Measurements from ENCODE around the gene HELZ. TPM values are rescaled to one million over a fixed set of nuclear protein-coding genes. Genes with fewer than 3 reads are reported as not detected.

Gene HELZ
- total and polyA plus RNA-seq, 2 experiments from 2014 or later, result 23.9 to 25.4 TPM

- no peak overlapping the region for H3K9ac ChIP-seq
- TF ChIP-seq EZH2phosphoT487 (IDR thresholded peaks at IDR 0.05; ENCODE audit: insufficient read depth, low read depth) (no peak), EZH2 (IDR thresholded peaks at IDR 0.05; ENCODE audit: insufficient read depth, poor library complexity, severe bottlenecking) (no peak)
- no peak overlapping the region for H3K4me2 ChIP-seq (ENCODE audit: unreplicated experiment)
- 77 to 80% methylated on average over 5 of the region's 5 CpGs for WGBS, 2 experiments (ENCODE audit: low coverage in 1 of 2, low lambda C conversion rate in 2 of 2, missing lambda C conversion rate in 2 of 2)
- no peaks in the 10 kb centered on the region for H3K9me3 ChIP-seq (ENCODE audit: low read depth)
- no peak overlapping the region for H2AFZ ChIP-seq
- H3K79me2 ChIP-seq (ENCODE audit: insufficient read depth), result no peaks in the 10 kb centered on the region
- H3K9me2 ChIP-seq (ENCODE audit: insufficient read depth), result no peaks in the 10 kb centered on the region
- DNase-seq, result no peak
- no peaks in the 10 kb centered on the region for H3K4me1 ChIP-seq (ENCODE audit: insufficient read depth)
- no peaks in the 10 kb centered on the region for H4K20me1 ChIP-seq (ENCODE audit: insufficient read depth)
- no peaks in the 10 kb centered on the region for H3K36me3 ChIP-seq (ENCODE audit: low read depth)
- in situ Hi-C loops (cut with MboI), result no loop called here
- no peak overlapping the region for H3K4me3 ChIP-seq
- peaks cover 3% of the 10 kb centered on the region; the same call in 1 of the 2 replicates for H3K27me3 ChIP-seq (replicated peaks; ENCODE audit: insufficient read depth)
- no peak overlapping the region for H3K27ac ChIP-seq
- no peaks in the 10 kb centered on the region for H3F3A ChIP-seq (ENCODE audit: insufficient read depth)
Observed at GRCh38 chr17:67054608-67055007, 190.4 kb downstream of the HELZ start.

- Histone ChIP-seq H3K9me3 (ENCODE audit: low read depth) (no peaks in the 10 kb centered on the region), H2AFZ (no peak overlapping the region), H4K20me1 (ENCODE audit: insufficient read depth) (no peaks in the 10 kb centered on the region), H3K4me1 (ENCODE audit: insufficient read depth) (no peaks in the 10 kb centered on the region), H3K27ac (no peak overlapping the region), H3K9ac (no peak overlapping the region), H3K4me3 (no peak overlapping the region), H3K9me2 (ENCODE audit: insufficient read depth) (no peaks in the 10 kb centered on the region), H3K27me3 (replicated peaks; ENCODE audit: insufficient read depth) (peaks cover 3% of the 10 kb centered on the region; the same call in 1 of the 2 replicates), H3F3A (ENCODE audit: insufficient read depth) (no peaks in the 10 kb centered on the region), H3K4me2 (ENCODE audit: unreplicated experiment) (no peak overlapping the region), H3K36me3 (ENCODE audit: low read depth) (no peaks in the 10 kb centered on the region), H3K79me2 (ENCODE audit: insufficient read depth) (no peaks in the 10 kb centered on the region)
- WGBS, 2 experiments (ENCODE audit: low coverage in 1 of 2, low lambda C conversion rate in 2 of 2, missing lambda C conversion rate in 2 of 2), result 61 to 62% methylated on average over 19 of the region's 19 CpGs
- DNase-seq, result no peak
- in situ Hi-C loops (cut with MboI), result no loop called here
- TF ChIP-seq EZH2phosphoT487 (IDR thresholded peaks at IDR 0.05; ENCODE audit: insufficient read depth, low read depth), result no peak
- TF ChIP-seq EZH2 (IDR thresholded peaks at IDR 0.05; ENCODE audit: insufficient read depth, poor library complexity, severe bottlenecking), result no peak
Observed at GRCh38 chr17:67054011-67054591, 190.9 kb downstream of the HELZ start.

GRCh38 chr17:67053438-67054000 is 191.5 kb downstream of the HELZ start:
- H2AFZ ChIP-seq, result no peak overlapping the region
- no peaks in the 10 kb centered on the region for H3K9me2 ChIP-seq (ENCODE audit: insufficient read depth)
- no peak for DNase-seq
- H3K4me3 ChIP-seq, result no peak overlapping the region
- H3K9ac ChIP-seq, result no peak overlapping the region
- H3K36me3 ChIP-seq (ENCODE audit: low read depth), result no peaks in the 10 kb centered on the region
- H3K4me1 ChIP-seq (ENCODE audit: insufficient read depth), result no peaks in the 10 kb centered on the region
- TF ChIP-seq EZH2 (IDR thresholded peaks at IDR 0.05; ENCODE audit: insufficient read depth, poor library complexity, severe bottlenecking) (no peak), EZH2phosphoT487 (IDR thresholded peaks at IDR 0.05; ENCODE audit: insufficient read depth, low read depth) (no peak)
- no peaks in the 10 kb centered on the region for H4K20me1 ChIP-seq (ENCODE audit: insufficient read depth)
- H3K79me2 ChIP-seq (ENCODE audit: insufficient read depth), result no peaks in the 10 kb centered on the region
- peaks cover 2% of the 10 kb centered on the region for H3K9me3 ChIP-seq (ENCODE audit: low read depth)
- 55 to 65% methylated on average over 8 to 9 of the region's 9 CpGs for WGBS, 2 experiments (ENCODE audit: low coverage in 1 of 2, low lambda C conversion rate in 2 of 2, missing lambda C conversion rate in 2 of 2)
- peaks cover 3% of the 10 kb centered on the region; the same call in 1 of the 2 replicates for H3K27me3 ChIP-seq (replicated peaks; ENCODE audit: insufficient read depth)
- H3K27ac ChIP-seq, result no peak overlapping the region
- no peaks in the 10 kb centered on the region for H3F3A ChIP-seq (ENCODE audit: insufficient read depth)
- in situ Hi-C loops (cut with MboI), result no loop called here
- H3K4me2 ChIP-seq (ENCODE audit: unreplicated experiment), result no peak overlapping the region

- Histone ChIP-seq H3K4me2 (ENCODE audit: unreplicated experiment) (no peak overlapping the region), H3K27me3 (replicated peaks; ENCODE audit: insufficient read depth) (peaks cover 3% of the 10 kb centered on the region; the same call in 1 of the 2 replicates), H3K27ac (no peak overlapping the region), H3K9me3 (ENCODE audit: low read depth) (peaks cover 5% of the 10 kb centered on the region), H3K36me3 (ENCODE audit: low read depth) (no peaks in the 10 kb centered on the region), H4K20me1 (ENCODE audit: insufficient read depth) (no peaks in the 10 kb centered on the region), H3K4me1 (ENCODE audit: insufficient read depth) (no peaks in the 10 kb centered on the region), H3F3A (ENCODE audit: insufficient read depth) (no peaks in the 10 kb centered on the region), H3K9ac (no peak overlapping the region), H3K9me2 (ENCODE audit: insufficient read depth) (no peaks in the 10 kb centered on the region), H3K79me2 (ENCODE audit: insufficient read depth) (no peaks in the 10 kb centered on the region), H2AFZ (no peak overlapping the region), H3K4me3 (no peak overlapping the region)
- in situ Hi-C loops (cut with MboI), result no loop called here
- 58 to 64% methylated on average over 9 of the region's 9 CpGs for WGBS, 2 experiments (ENCODE audit: low coverage in 1 of 2, low lambda C conversion rate in 2 of 2, missing lambda C conversion rate in 2 of 2)
- no peak for DNase-seq
- TF ChIP-seq EZH2 (IDR thresholded peaks at IDR 0.05; ENCODE audit: insufficient read depth, poor library complexity, severe bottlenecking), result no peak
- no peak for TF ChIP-seq EZH2phosphoT487 (IDR thresholded peaks at IDR 0.05; ENCODE audit: insufficient read depth, low read depth)
Observed at GRCh38 chr17:67052720-67053437, 192.1 kb downstream of the HELZ start.
